Upper lobe of left lung (tissue), 6 donors: ENCODE results near the gene ARHGAP1. TPM values are rescaled to one million over a fixed set of nuclear protein-coding genes. Genes with fewer than 3 reads are reported as not detected.
A peak's percentile ranks its signal among the peaks of the same experiment; 100 is the strongest.

ENCODE experiments used
- ATAC-seq, 2 donors: fragments of 200-7000 bp; cut with Tn5 transposase; one replicate each; pipeline ENCODE4 v1.9.1; 2022; ENCODE audit warnings: mild to moderate bottlenecking in 2 of 2, moderate library complexity in 2 of 2; ENCODE audit not compliant: low FRiP score in 2 of 2
- DNase-seq, 2 donors: peaks; one replicate each; pipeline ENCODE4 v3.0.0-alpha.2; 2019 to 2020
- H3K27ac ChIP-seq, 4 donors: fragments of 200-600 bp; sonication (generic); one replicate each; pipeline ENCODE4 v1.5.1; 2016 to 2019
- H3K27me3 ChIP-seq, 4 donors: fragments of 200-600 bp; sonication (generic); one replicate each; pipeline ENCODE4 v1.5.1; 2017 to 2019
- H3K36me3 ChIP-seq, 4 donors: fragments of 200-600 bp; sonication (generic); one replicate each; pipeline ENCODE4 v1.5.1; 2016 to 2019
- H3K4me1 ChIP-seq, 4 donors: fragments of 200-600 bp; sonication (generic); one replicate each; pipeline ENCODE4 v1.5.1; 2018 to 2019
- H3K4me3 ChIP-seq, 4 donors: fragments of 200-600 bp; sonication (generic); one replicate each; pipeline ENCODE4 v1.5.1; 2017 to 2019; ENCODE audit warnings: mild to moderate bottlenecking in 2 of 4, moderate library complexity in 1 of 4
- H3K9me3 ChIP-seq, 4 donors: fragments of 200-600 bp; sonication (generic); one replicate each; pipeline ENCODE4 v1.5.1; 2018 to 2019
- EP300 ChIP-seq, 4 donors: sonication (generic); formaldehyde crosslinking; IDR thresholded peaks; one replicate each; pipeline ENCODE4 v1.5.1; 2017; ENCODE audit warnings: antibody characterized with exemption in 4 of 4, control low read depth in 2 of 4
- POLR2A ChIP-seq, 4 donors: fragments of 450-650 bp; IDR thresholded peaks; one replicate each; pipeline ENCODE4 v1.5.1; 2016 to 2017; ENCODE audit warnings: antibody characterized with exemption in 4 of 4, mild to moderate bottlenecking in 2 of 4
- POLR2AphosphoS5 ChIP-seq, 2 donors: sonication (generic); formaldehyde crosslinking; IDR thresholded peaks; one replicate each; pipeline ENCODE4 v1.5.1; 2017; ENCODE audit warnings: antibody characterized with exemption in 2 of 2
- WGBS, 2 donors: methylation state at CpG; one replicate each; pipeline ENCODE4 v1.1.5; 2017 to 2018; 5-methylcytosine and 5-hydroxymethylcytosine counted together
- total RNA-seq, 6 donors: library from RNA; depleted of rRNA in 4 of 6; stranded (reverse); fragments of >200 nt in 4 of 6; gene quantifications; one replicate each; pipeline versions ENCODE4 v1.1.0 to v1.2.1, GENCODE V29; 2016 to 2021
- TF ChIP-seq, protein P1 (sequence below), 6 experiments: fragments of 450-650 bp in 4 of 6; fragments of 200-600 bp in 2 of 6; sonication (generic) in 2 of 6; IDR thresholded peaks; one replicate each; pipeline ENCODE4 v1.5.1; 2016 to 2019; ENCODE audit warnings: antibody characterized with exemption in 6 of 6
- donor health status: DM: no; HTN: no; CAD: no; lungs with moderate emphysema.
- donor health status: DM: no; HTN: yes; CAD: no; lungs with severe emphysema.

ARHGAP1 gene
- total RNA-seq, 6 donors from 2014 or later = 33.8 to 81.8 (median 50.7) TPM

DNA sequence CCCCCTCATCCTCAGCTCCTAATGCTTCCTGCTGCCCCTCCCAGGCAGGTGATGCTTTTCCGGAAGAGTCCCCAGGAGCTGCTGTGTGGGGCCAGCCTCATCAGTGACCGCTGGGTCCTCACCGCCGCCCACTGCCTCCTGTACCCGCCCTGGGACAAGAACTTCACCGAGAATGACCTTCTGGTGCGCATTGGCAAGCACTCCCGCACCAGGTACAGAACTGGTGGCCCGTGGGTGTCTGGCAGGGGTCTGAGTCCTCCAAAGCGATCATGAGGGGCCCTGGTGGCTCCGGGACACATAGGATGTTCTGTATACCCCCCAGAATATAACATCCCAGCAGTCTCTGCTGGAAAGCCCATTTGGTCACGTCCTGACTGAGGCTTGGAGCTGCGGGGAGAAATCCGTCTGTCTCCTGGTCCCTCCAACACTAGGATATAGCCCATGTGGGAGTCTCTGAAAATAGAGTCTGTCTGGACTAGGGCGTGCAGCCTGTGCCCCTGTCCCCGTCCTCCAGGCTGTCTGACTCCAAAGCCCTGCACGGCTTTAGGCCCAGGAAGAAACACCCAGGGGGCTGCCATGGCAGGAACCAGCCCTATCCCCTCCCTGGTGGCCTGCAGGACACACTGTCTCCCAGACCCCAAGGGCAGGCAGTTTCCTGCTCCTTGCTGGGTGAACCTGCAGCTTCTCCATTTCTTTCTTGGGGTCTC, 27.7 kb upstream of the ARHGAP1 start:
- Histone ChIP-seq H3K4me3 (no peak overlapping the region), H3K27ac (no peak overlapping the region), H3K36me3 (no peaks in the 10 kb centered on the region), H3K9me3 (no peaks in the 10 kb centered on the region), H3K4me1 (no peaks in the 10 kb centered on the region), H3K27me3 (no peaks in the 10 kb centered on the region)
- DNase-seq = no peak
- WGBS, 2 donors = 92% methylated on average over 17 of the region's 17 CpGs; no CpG with 5 or more reads in 1 of the 2 donors
- no peak for TF ChIP-seq POLR2A (IDR thresholded peaks at IDR 0.05)
- TF ChIP-seq, protein P1, sequence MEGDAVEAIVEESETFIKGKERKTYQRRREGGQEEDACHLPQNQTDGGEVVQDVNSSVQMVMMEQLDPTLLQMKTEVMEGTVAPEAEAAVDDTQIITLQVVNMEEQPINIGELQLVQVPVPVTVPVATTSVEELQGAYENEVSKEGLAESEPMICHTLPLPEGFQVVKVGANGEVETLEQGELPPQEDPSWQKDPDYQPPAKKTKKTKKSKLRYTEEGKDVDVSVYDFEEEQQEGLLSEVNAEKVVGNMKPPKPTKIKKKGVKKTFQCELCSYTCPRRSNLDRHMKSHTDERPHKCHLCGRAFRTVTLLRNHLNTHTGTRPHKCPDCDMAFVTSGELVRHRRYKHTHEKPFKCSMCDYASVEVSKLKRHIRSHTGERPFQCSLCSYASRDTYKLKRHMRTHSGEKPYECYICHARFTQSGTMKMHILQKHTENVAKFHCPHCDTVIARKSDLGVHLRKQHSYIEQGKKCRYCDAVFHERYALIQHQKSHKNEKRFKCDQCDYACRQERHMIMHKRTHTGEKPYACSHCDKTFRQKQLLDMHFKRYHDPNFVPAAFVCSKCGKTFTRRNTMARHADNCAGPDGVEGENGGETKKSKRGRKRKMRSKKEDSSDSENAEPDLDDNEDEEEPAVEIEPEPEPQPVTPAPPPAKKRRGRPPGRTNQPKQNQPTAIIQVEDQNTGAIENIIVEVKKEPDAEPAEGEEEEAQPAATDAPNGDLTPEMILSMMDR (IDR thresholded peaks at IDR 0.05) = no peak
- TF ChIP-seq POLR2AphosphoS5 (IDR thresholded peaks at IDR 0.05) = no peak
- no peak for TF ChIP-seq EP300 (IDR thresholded peaks at IDR 0.05)
- ATAC-seq = peak in 1 of 2 donors; percentile 8

DNA sequence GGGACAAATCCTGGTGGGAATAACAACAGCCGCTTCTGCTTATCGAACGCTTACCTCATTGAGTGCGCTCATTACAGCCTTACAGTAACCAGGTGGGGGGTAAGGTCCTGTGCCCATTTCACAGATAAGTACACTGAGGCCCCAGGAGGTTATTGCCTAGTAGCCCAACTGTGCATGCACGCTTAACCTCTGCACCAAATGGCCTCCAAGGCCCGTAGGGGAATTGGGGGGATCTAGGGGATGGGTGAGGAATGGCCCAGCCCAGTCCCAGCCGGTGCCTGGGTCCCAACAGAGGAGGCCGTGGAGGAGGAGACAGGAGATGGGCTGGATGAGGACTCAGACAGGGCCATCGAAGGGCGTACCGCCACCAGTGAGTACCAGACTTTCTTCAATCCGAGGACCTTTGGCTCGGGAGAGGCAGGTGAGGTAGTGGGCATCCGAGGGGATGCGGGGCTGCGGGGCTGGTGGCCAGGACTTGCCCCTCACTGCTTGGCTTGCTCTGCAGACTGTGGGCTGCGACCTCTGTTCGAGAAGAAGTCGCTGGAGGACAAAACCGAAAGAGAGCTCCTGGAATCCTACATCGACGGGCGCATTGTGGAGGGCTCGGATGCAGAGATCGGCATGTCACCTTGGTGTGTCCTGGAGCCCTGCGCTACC, 25.9 kb upstream of the ARHGAP1 start:
- TF ChIP-seq POLR2A (IDR thresholded peaks at IDR 0.05) (no peak), EP300 (IDR thresholded peaks at IDR 0.05) (no peak), POLR2AphosphoS5 (IDR thresholded peaks at IDR 0.05) (no peak)
- TF ChIP-seq, protein P1 (IDR thresholded peaks at IDR 0.05) = no peak
- no peak for ATAC-seq
- Histone ChIP-seq H3K36me3 (no peaks in the 10 kb centered on the region), H3K4me3 (no peak overlapping the region), H3K4me1 (no peaks in the 10 kb centered on the region), H3K27ac (no peak overlapping the region), H3K9me3 (no peaks in the 10 kb centered on the region), H3K27me3 (no peaks in the 10 kb centered on the region)
- WGBS, 2 donors = 90 to 94% methylated on average over 26 of the region's 26 CpGs
- DNase-seq = no peak

DNA sequence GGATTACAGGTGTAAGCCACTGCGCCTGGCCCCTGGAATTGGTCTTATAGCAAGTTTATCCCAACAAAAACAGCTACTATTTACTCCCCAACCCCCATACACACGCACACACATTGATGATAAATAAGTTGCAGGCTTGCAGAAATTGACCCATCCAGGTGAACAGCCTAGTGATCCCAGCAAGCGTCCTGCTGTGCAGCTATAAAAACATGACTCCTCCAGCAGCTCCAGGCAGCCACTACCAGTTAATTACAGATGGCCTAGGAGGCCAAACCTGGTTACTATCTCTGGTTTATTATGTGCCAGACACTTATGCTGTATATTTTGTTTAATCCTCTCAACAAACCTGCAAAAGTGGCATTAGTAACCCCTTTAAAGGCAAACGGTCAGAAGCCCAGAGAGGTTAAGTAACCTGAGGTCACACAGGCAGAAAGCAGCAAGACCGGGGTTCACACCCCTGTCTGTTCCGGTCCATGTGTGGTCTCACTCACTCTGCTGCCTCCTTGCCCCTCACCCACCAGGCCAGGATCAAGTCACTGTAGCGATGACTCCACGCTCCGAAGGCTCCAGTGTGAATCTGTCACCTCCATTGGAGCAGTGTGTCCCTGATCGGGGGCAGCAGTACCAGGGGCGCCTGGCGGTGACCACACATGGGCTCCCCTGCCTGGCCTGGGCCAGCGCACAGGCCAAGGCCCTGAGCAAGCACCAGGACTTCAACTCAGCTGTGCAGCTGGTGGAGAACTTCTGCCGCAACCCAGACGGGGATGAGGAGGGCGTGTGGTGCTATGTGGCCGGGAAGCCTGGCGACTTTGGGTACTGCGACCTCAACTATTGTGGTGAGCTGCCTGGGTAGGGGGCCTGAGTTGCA, 25.2 kb upstream of the ARHGAP1 start:
- TF ChIP-seq, protein P1 (IDR thresholded peaks at IDR 0.05) = no peak
- TF ChIP-seq POLR2A (IDR thresholded peaks at IDR 0.05) (no peak), EP300 (IDR thresholded peaks at IDR 0.05) (no peak), POLR2AphosphoS5 (IDR thresholded peaks at IDR 0.05) (no peak)
- Histone ChIP-seq H3K9me3 (no peaks in the 10 kb centered on the region), H3K36me3 (no peaks in the 10 kb centered on the region), H3K27me3 (no peaks in the 10 kb centered on the region), H3K4me3 (no peak overlapping the region), H3K4me1 (no peaks in the 10 kb centered on the region), H3K27ac (no peak overlapping the region)
- no peak for DNase-seq
- 85 to 92% methylated on average over 13 to 19 of the region's 19 CpGs for WGBS, 2 donors
- no peak for ATAC-seq

DNA sequence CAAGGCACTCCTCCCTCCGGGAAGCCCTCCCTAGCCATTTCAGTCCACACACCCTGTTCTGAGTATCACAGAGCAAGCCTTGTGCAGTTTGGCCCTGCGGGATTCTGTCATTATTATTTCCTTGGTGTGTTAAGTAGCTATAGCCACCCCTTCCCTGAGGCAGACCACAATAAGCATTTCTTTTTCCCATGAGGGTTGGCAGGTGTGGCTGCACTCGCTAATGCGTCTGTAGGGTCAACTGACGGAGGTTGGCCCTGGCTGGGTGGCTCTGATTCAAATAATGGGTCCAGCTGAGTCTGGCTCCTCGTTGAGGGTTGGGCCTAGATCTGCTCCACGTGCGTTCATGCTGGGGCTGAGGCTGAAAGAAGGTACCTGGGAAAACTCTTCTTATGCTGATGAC, 23.7 kb upstream of the ARHGAP1 start:
- Histone ChIP-seq H3K4me3 (no peak overlapping the region), H3K4me1 (no peaks in the 10 kb centered on the region), H3K27ac (no peak overlapping the region), H3K27me3 (no peaks in the 10 kb centered on the region), H3K36me3 (no peaks in the 10 kb centered on the region), H3K9me3 (no peaks in the 10 kb centered on the region)
- DNase-seq (no peak), ATAC-seq (no peak)
- 71 to 77% methylated on average over 8 of the region's 8 CpGs for WGBS, 2 donors
- TF ChIP-seq, protein P1 (IDR thresholded peaks at IDR 0.05) = no peak
- TF ChIP-seq EP300 (IDR thresholded peaks at IDR 0.05) (no peak), POLR2AphosphoS5 (IDR thresholded peaks at IDR 0.05) (no peak), POLR2A (IDR thresholded peaks at IDR 0.05) (no peak)
